HG03095 (cell line): Measurements from ENCODE around the gene BBX.
A peak's percentile ranks its signal among the peaks of the same experiment; 100 is the strongest.
"Not testable (repeated sequence)": the region's sequence is repeated elsewhere in the genome, so short reads cannot be mapped to it uniquely, and the experiment has no call there.

ENCODE experiments used
- ATAC-seq: cut with Tn5 transposase; IDR thresholded peaks from one replicate; pipeline ENCODE4 v1.9.1; 2021; ENCODE audit warnings: moderate library complexity; ENCODE audit not compliant: unreplicated experiment

Gene BBX

GRCh38 chr3:107833722-107834416 lies 311.1 kb downstream of the BBX start:
- no peak for ATAC-seq

- not testable (repeated sequence) for ATAC-seq
Observed at GRCh38 chr3:107835001-107835400, 312.2 kb downstream of the BBX start.

- ATAC-seq: no peak
Observed at GRCh38 chr3:107837895-107838612, 315.3 kb downstream of the BBX start.

GRCh38 chr3:107841831-107842230 lies 319.1 kb downstream of the BBX start:
- ATAC-seq: no peak

- no peak for ATAC-seq
Observed at GRCh38 chr3:107842940-107843339, 320.2 kb downstream of the BBX start.

GRCh38 chr3:107845380-107846278 lies 322.9 kb downstream of the BBX start:
- ATAC-seq: no peak

GRCh38 chr3:107846279-107846852 lies 323.6 kb downstream of the BBX start:
- no peak for ATAC-seq

GRCh38 chr3:107847791-107848190 lies 325.0 kb downstream of the BBX start:
- ATAC-seq: no peak

GRCh38 chr3:107848351-107848915 lies 325.7 kb downstream of the BBX start:
- no peak for ATAC-seq

GRCh38 chr3:107850681-107851080 lies 327.9 kb downstream of the BBX start:
- ATAC-seq: peak; percentile 56

GRCh38 chr3:107853821-107854220 lies 331.1 kb downstream of the BBX start:
- ATAC-seq: no peak

- no peak for ATAC-seq
Observed at GRCh38 chr3:107854733-107855132, 332.0 kb downstream of the BBX start.

- peak; percentile 73 for ATAC-seq
Observed at GRCh38 chr3:107855710-107856109, 332.9 kb downstream of the BBX start.

- ATAC-seq: no peak
Observed at GRCh38 chr3:107857854-107858253, 335.1 kb downstream of the BBX start.

- no peak for ATAC-seq
Observed at GRCh38 chr3:107858876-107859275, 336.1 kb downstream of the BBX start.
